H9 (cell line): Measurements from ENCODE around the gene GRHL3. TPM values are rescaled to one million over a fixed set of nuclear protein-coding genes. Genes with fewer than 3 reads are reported as not detected.

Experiments
- DNase-seq: peaks from one replicate; pipeline ENCODE4 v3.0.0-alpha.2; 2017
- H2AFZ ChIP-seq: one replicate; pipeline ENCODE4 v1.6.1; 2013; ENCODE audit warnings: mild to moderate bottlenecking, low read length, control low read depth, moderate library complexity
- H2AK5ac ChIP-seq: 2 replicates; pipeline ENCODE4 v1.6.1; 2013; ENCODE audit warnings: low read length, control low read depth, mixed read lengths; ENCODE audit not compliant: insufficient read length
- H2BK120ac ChIP-seq: one replicate; pipeline ENCODE4 v1.6.1; 2013; ENCODE audit warnings: low read depth, mild to moderate bottlenecking, low read length, control low read depth, inconsistent platforms; ENCODE audit not compliant: poor library complexity, severe bottlenecking
- H2BK12ac ChIP-seq: 2 replicates; pipeline ENCODE4 v1.6.1; 2013; ENCODE audit warnings: low read length, control low read depth, mixed read lengths, low read depth; ENCODE audit not compliant: insufficient read length
- H2BK15ac ChIP-seq: 2 replicates; pipeline ENCODE4 v1.6.1; 2013; ENCODE audit warnings: low read depth, low read length, control low read depth
- H2BK20ac ChIP-seq: one replicate; pipeline ENCODE4 v1.6.1; 2013; ENCODE audit warnings: low read depth, mild to moderate bottlenecking, low read length, control low read depth, inconsistent platforms; ENCODE audit not compliant: poor library complexity, severe bottlenecking
- H2BK5ac ChIP-seq: 2 replicates; pipeline ENCODE4 v1.6.1; 2013; ENCODE audit warnings: low read length, control low read depth, mixed read lengths; ENCODE audit not compliant: insufficient read length
- H3K14ac ChIP-seq: 2 replicates; pipeline ENCODE4 v1.6.1; 2013; ENCODE audit warnings: low read length, control low read depth; ENCODE audit not compliant: insufficient read depth
- H3K18ac ChIP-seq: 2 replicates; pipeline ENCODE4 v1.6.1; 2013; ENCODE audit warnings: low read depth, mild to moderate bottlenecking, mixed read lengths, low read length, control low read depth; ENCODE audit not compliant: insufficient read length
- H3K23ac ChIP-seq: 2 replicates; pipeline ENCODE4 v1.6.1; 2013; ENCODE audit warnings: low read length, control low read depth, mixed read lengths, low read depth; ENCODE audit not compliant: insufficient read length
- H3K23me2 ChIP-seq: 2 replicates; pipeline ENCODE4 v1.6.1; 2013; ENCODE audit warnings: low read depth, mild to moderate bottlenecking, mixed read lengths, low read length, control low read depth; ENCODE audit not compliant: insufficient read length, poor library complexity, severe bottlenecking
- H3K27ac ChIP-seq: 2 replicates; pipeline ENCODE4 v1.5.1; 2013; ENCODE audit warnings: low read length, control low read depth, mixed read lengths, low read depth; ENCODE audit not compliant: insufficient read length
- H3K27me3 ChIP-seq: 2 replicates; pipeline ENCODE4 v1.6.1; 2013; ENCODE audit warnings: low read length, control low read depth, inconsistent platforms; ENCODE audit not compliant: insufficient read depth
- H3K4ac ChIP-seq: 2 replicates; pipeline ENCODE4 v1.6.1; 2013; ENCODE audit warnings: low read depth, mild to moderate bottlenecking, control low read depth, inconsistent platforms, low read length, moderate library complexity
- H3K4me1 ChIP-seq: 2 replicates; pipeline ENCODE4 v1.6.1; 2013; ENCODE audit warnings: low read length, control low read depth, inconsistent platforms; ENCODE audit not compliant: insufficient read depth
- H3K4me2 ChIP-seq: 2 replicates; pipeline ENCODE4 v1.6.1; 2013; ENCODE audit warnings: low read length, control low read depth, mixed read lengths; ENCODE audit not compliant: insufficient read length, insufficient read depth
- H3K56ac ChIP-seq: 2 replicates; pipeline ENCODE4 v1.6.1; 2013; ENCODE audit warnings: low read depth, mild to moderate bottlenecking, mixed read lengths, low read length, control low read depth; ENCODE audit not compliant: insufficient read length
- H3K79me1 ChIP-seq: 2 replicates; pipeline ENCODE4 v1.6.1; 2013; ENCODE audit warnings: low read depth, mild to moderate bottlenecking, moderate library complexity, low read length, control low read depth, inconsistent platforms; ENCODE audit not compliant: insufficient read depth, poor library complexity, severe bottlenecking
- H3K79me2 ChIP-seq: 2 replicates; pipeline ENCODE4 v1.6.1; 2013; ENCODE audit warnings: low read length, control low read depth, inconsistent platforms; ENCODE audit not compliant: insufficient read depth
- H3K9ac ChIP-seq: 2 replicates; pipeline ENCODE4 v1.6.1; 2013; ENCODE audit warnings: low read length, control low read depth, mixed read lengths; ENCODE audit not compliant: insufficient read length; ENCODE audit errors: extremely low read depth
- H3K9me3 ChIP-seq: one replicate; pipeline ENCODE4 v1.6.1; 2013; ENCODE audit warnings: low read depth, low read length, inconsistent platforms; ENCODE audit not compliant: control insufficient read depth
- H3T11ph ChIP-seq: one replicate; pipeline ENCODE4 v1.6.1; 2013; ENCODE audit warnings: mild to moderate bottlenecking, low read length, control low read depth, inconsistent platforms
- H4K20me1 ChIP-seq: one replicate; pipeline ENCODE4 v1.6.1; 2013; ENCODE audit not compliant: control insufficient read depth, insufficient read length, insufficient read depth
- H4K5ac ChIP-seq: 2 replicates; pipeline ENCODE4 v1.6.1; 2013; ENCODE audit warnings: low read depth, mild to moderate bottlenecking, mixed read lengths, low read length, control low read depth; ENCODE audit not compliant: insufficient read length
- H4K8ac ChIP-seq: replicated peaks from 2 replicates; pipeline ENCODE4 v1.6.1; 2013; ENCODE audit warnings: low read length, control low read depth, mixed read lengths, low read depth; ENCODE audit not compliant: insufficient read length
- H4K91ac ChIP-seq: 2 replicates; pipeline ENCODE4 v1.6.1; 2013; ENCODE audit warnings: low read depth, mild to moderate bottlenecking, moderate library complexity, mixed read lengths, low read length, control low read depth; ENCODE audit not compliant: insufficient read length
- H3K27ac Mint-ChIP-seq, 3 experiments: 2 replicates in 2 of 3; 3 replicates in 1 of 3; pipeline ENCODE4 v1.8.0; 2020 to 2021; ENCODE audit warnings: mixed read lengths in 3 of 3, mild to moderate bottlenecking in 1 of 3, moderate library complexity in 1 of 3
- H3K27me3 Mint-ChIP-seq: 2 replicates; pipeline ENCODE4 v1.8.0; 2021; ENCODE audit warnings: low read depth, mild to moderate bottlenecking, moderate library complexity, mixed read lengths
- H3K36me3 Mint-ChIP-seq, 3 experiments: 2 replicates in 2 of 3; 3 replicates in 1 of 3; pipeline ENCODE4 v1.8.0; 2020 to 2021; ENCODE audit warnings: low read depth in 3 of 3, mixed read lengths in 3 of 3; ENCODE audit not compliant: insufficient read depth in 1 of 3
- H3K4me1 Mint-ChIP-seq, 2 experiments: 2 replicates each; pipeline ENCODE4 v1.8.0; 2020; ENCODE audit warnings: mixed read lengths in 2 of 2
- H3K4me3 Mint-ChIP-seq, 2 experiments: 2 replicates in 1 of 2; 3 replicates in 1 of 2; pipeline ENCODE4 v1.8.0; 2020 to 2021; ENCODE audit warnings: mild to moderate bottlenecking in 2 of 2, mixed read lengths in 2 of 2, moderate library complexity in 1 of 2
- H3K9me3 Mint-ChIP-seq, 2 experiments: 2 replicates in 1 of 2; 3 replicates in 1 of 2; pipeline ENCODE4 v1.8.0; 2020; ENCODE audit warnings: mild to moderate bottlenecking in 2 of 2, mixed read lengths in 2 of 2, moderate library complexity in 1 of 2
- CTCF ChIP-seq: fragments of 200-600 bp; sonication (generic); conservative IDR thresholded peaks from 3 replicates; pipeline ENCODE4 v1.8.0; 2021; ENCODE audit warnings: antibody characterized with exemption, mild to moderate bottlenecking
- WGBS: extraction: QIAGEN DNeasy Blood & Tissue Kit; methylation state at CpG from one replicate; pipeline ENCODE4 v1.1.7; 2013; ENCODE audit warnings: missing lambda C conversion rate, low lambda C conversion rate, mixed read lengths; ENCODE audit not compliant: insufficient read length; ENCODE audit errors: extremely low coverage; 5-methylcytosine and 5-hydroxymethylcytosine counted together
- total RNA-seq: library from RNA; stranded (reverse); gene quantifications from 2 replicates; pipeline ENCODE4 v1.2.1, GENCODE V29; 2021

The GRHL3 gene
- total RNA-seq, 1 experiment from 2014 or later: 3.5 TPM

DNA sequence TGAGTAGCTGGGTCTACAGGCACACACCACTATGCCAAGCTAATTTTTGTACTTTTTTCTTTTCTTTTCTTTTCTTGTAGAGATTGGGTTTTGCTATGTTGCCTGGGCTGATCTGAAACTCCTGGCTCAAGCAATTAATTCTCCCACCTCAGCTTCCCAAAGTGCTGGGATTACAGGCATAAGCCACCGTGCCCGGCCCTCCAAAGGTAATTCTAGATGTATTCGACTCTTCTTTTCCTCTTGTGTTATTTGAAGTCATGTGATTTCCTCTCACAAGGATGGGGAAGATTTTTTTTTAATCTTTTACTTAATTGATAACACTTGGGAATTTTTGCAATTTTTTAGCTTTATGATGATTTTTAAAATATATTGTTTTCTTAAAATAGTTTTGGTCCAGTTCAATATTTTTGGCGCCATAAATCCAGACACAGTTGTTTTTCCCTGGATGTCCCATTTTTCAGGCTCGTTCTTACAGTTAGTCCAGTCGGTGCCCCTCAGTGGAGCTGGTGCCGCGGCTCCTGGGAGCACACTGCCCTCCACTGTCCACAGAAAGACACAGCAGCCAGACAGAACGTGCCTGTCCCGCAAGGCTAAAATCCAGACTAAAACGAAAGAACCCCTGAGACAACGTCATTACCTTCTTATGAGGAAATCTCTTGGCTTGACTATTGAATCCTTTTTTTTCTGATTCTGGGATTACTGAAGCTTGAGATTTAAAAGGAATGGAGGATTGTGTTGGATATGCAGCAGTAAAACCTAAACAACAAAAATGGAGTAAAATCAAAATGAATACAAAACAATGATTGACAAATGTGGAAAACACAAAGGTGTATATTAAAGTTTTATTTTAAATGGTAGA lies 72.0 kb downstream of the GRHL3 start:
- H3K27ac Mint-ChIP-seq: peak overlapping the region in 1 of 3 experiments; percentile 55; a peak in 1 of 7 replicates
- H3K4me2 ChIP-seq: no peak overlapping the region
- H2AFZ ChIP-seq: no peak overlapping the region

More for the DNA sequence above, 72.0 kb downstream of the GRHL3 start:
- Histone ChIP-seq H4K5ac (no peak overlapping the region), H4K91ac (no peak overlapping the region), H3K23me2 (no peaks in the 10 kb centered on the region), H3K4ac (no peak overlapping the region), H3T11ph (no peak overlapping the region), H3K27ac (no peak overlapping the region), H3K79me1 (no peaks in the 10 kb centered on the region), H4K8ac (no peak overlapping the region), H3K14ac (no peak overlapping the region), H3K9me3 (no peaks in the 10 kb centered on the region), H3K79me2 (no peaks in the 10 kb centered on the region), H4K20me1 (no peaks in the 10 kb centered on the region), H3K4me1 (0 out of 2 replicates have a peak, but pooled peaks cover 5% of the 10 kb centered on the region), H3K23ac (no peak overlapping the region), H2BK12ac (no peak overlapping the region), H2BK20ac (no peak overlapping the region), H3K56ac (no peak overlapping the region), H3K18ac (no peak overlapping the region), H3K27me3 (no peaks in the 10 kb centered on the region), H3K9ac (no peak overlapping the region), H2AK5ac (no peak overlapping the region), H2BK5ac (no peak overlapping the region), H2BK15ac (no peak overlapping the region), H2BK120ac (no peak overlapping the region)
- peak; percentile 93 for TF ChIP-seq CTCF
- Mint-ChIP-seq H3K36me3 (peaks cover 0 to 27% (median 7%) of the 10 kb centered on the region in 3 experiments; a peak in 4 of 7 replicates), H3K4me3 (no peak overlapping the region), H3K9me3 (no peaks in the 10 kb centered on the region), H3K27me3 (no peaks in the 10 kb centered on the region), H3K4me1 (peaks cover 31 to 33% of the 10 kb centered on the region in 2 experiments)
- DNase-seq: peak; percentile 80
- no CpG with 5 or more reads among the region's 12 CpGs for WGBS
